GM23338 (cell line): Measurements from ENCODE around the gene MMADHC. TPM values are rescaled to one million over a fixed set of nuclear protein-coding genes. Genes with fewer than 3 reads are reported as not detected.

Experiments used
- ATAC-seq: fragments of 200-7000 bp; cut with Tn5 transposase; 3 replicates; pipeline ENCODE4 v1.9.1; 2020
- DNase-seq: peaks from one replicate; pipeline ENCODE4 v3.0.0-alpha.2; 2015; ENCODE audit warnings: low spot score
- H2AFZ ChIP-seq: fragments of 200-600 bp; sonication (generic); 2 replicates; pipeline ENCODE4 v1.8.0; 2016; ENCODE audit warnings: antibody characterized with exemption, mild to moderate bottlenecking, moderate library complexity
- H3F3A ChIP-seq: fragments of 200-600 bp; sonication (generic); replicated peaks from 2 replicates; pipeline ENCODE4 v1.8.0; 2017; ENCODE audit warnings: antibody characterized with exemption, mixed run types, low read depth
- H3K27ac ChIP-seq: fragments of 200-600 bp; sonication (generic); 2 replicates; pipeline ENCODE4 v1.6.1; 2016; ENCODE audit warnings: low read depth
- H3K27me3 ChIP-seq: fragments of 200-600 bp; sonication (generic); 2 replicates; pipeline ENCODE4 v1.8.0; 2016; ENCODE audit warnings: mild to moderate bottlenecking, mixed run types, moderate library complexity; ENCODE audit not compliant: insufficient read depth
- H3K36me3 ChIP-seq: fragments of 200-600 bp; sonication (generic); 2 replicates; pipeline ENCODE4 v1.8.0; 2016; ENCODE audit warnings: mild to moderate bottlenecking; ENCODE audit not compliant: insufficient read depth
- H3K4me1 ChIP-seq: fragments of 200-600 bp; sonication (generic); 2 replicates; pipeline ENCODE4 v1.8.0; 2016; ENCODE audit warnings: mild to moderate bottlenecking, moderate library complexity; ENCODE audit not compliant: insufficient read depth
- H3K4me2 ChIP-seq: fragments of 200-600 bp; sonication (generic); 2 replicates; pipeline ENCODE4 v1.7.1; 2017; ENCODE audit warnings: mixed run types
- H3K4me3 ChIP-seq: fragments of 200-600 bp; sonication (generic); 2 replicates; pipeline ENCODE4 v1.6.1; 2016; ENCODE audit warnings: mixed run types
- H3K79me2 ChIP-seq: fragments of 200-600 bp; sonication (generic); replicated peaks from 2 replicates; pipeline ENCODE4 v1.8.0; 2017; ENCODE audit warnings: mild to moderate bottlenecking; ENCODE audit not compliant: insufficient read depth
- H3K9me2 ChIP-seq: fragments of 200-600 bp; sonication (generic); 2 replicates; pipeline ENCODE4 v1.8.0; 2017; ENCODE audit not compliant: insufficient read depth
- H4K20me1 ChIP-seq: fragments of 200-600 bp; sonication (generic); replicated peaks from 2 replicates; pipeline ENCODE4 v1.8.0; 2017; ENCODE audit warnings: mild to moderate bottlenecking; ENCODE audit not compliant: insufficient read depth
- H3K27ac Mint-ChIP-seq: 2 replicates; pipeline ENCODE4 v1.8.0; 2020; ENCODE audit warnings: inconsistent platforms, mild to moderate bottlenecking, moderate library complexity, mixed read lengths
- H3K27me3 Mint-ChIP-seq: 3 replicates; pipeline ENCODE4 v1.8.0; 2022; ENCODE audit warnings: low read depth, mild to moderate bottlenecking, moderate library complexity, mixed read lengths, inconsistent platforms; ENCODE audit not compliant: insufficient read depth, poor library complexity
- H3K36me3 Mint-ChIP-seq: 3 replicates; pipeline ENCODE4 v1.8.0; 2021; ENCODE audit warnings: low read depth, mild to moderate bottlenecking, inconsistent platforms, moderate library complexity, mixed read lengths
- H3K4me1 Mint-ChIP-seq: 3 replicates; pipeline ENCODE4 v1.8.0; 2020; ENCODE audit warnings: mild to moderate bottlenecking, inconsistent platforms, mixed read lengths
- H3K4me3 Mint-ChIP-seq: 3 replicates; pipeline ENCODE4 v1.8.0; 2021; ENCODE audit warnings: moderate library complexity, mild to moderate bottlenecking, inconsistent platforms, mixed read lengths
- H3K9me3 Mint-ChIP-seq: 3 replicates; pipeline ENCODE4 v1.8.0; 2020; ENCODE audit warnings: moderate library complexity, mild to moderate bottlenecking, inconsistent platforms, mixed read lengths
- CREB1 ChIP-seq: fragments of 250-450 bp; sonication (Bioruptor Pico); IDR thresholded peaks from 2 replicates; pipeline ENCODE4 v1.5.0; 2020; ENCODE audit warnings: low read depth, mild to moderate bottlenecking, moderate library complexity
- EZH2 ChIP-seq: fragments of 200-600 bp; sonication (generic); IDR thresholded peaks from one replicate; pipeline ENCODE4 v1.8.0; 2017; ENCODE audit warnings: antibody characterized with exemption, mild to moderate bottlenecking, low read depth; ENCODE audit not compliant: unreplicated experiment
- EZH2phosphoT487 ChIP-seq: fragments of 200-600 bp; sonication (generic); IDR thresholded peaks from one replicate; pipeline ENCODE4 v1.8.1; 2018; ENCODE audit warnings: antibody characterized with exemption; ENCODE audit not compliant: unreplicated experiment
- JUNB ChIP-seq: IDR thresholded peaks from one replicate; pipeline ENCODE4 v1.6.1; 2016; ENCODE audit warnings: antibody characterized with exemption; ENCODE audit not compliant: unreplicated experiment
- STAT1 ChIP-seq: IDR thresholded peaks from one replicate; pipeline ENCODE4 v1.6.1; 2016; ENCODE audit warnings: antibody characterized with exemption; ENCODE audit not compliant: unreplicated experiment
- ZNF114 ChIP-seq: fragments of 250-450 bp; sonication (Bioruptor Pico); IDR thresholded peaks from 2 replicates; pipeline ENCODE4 v1.5.0; 2020; ENCODE audit warnings: mild to moderate bottlenecking, moderate library complexity
- ZNF331 ChIP-seq: fragments of 250-450 bp; sonication (Bioruptor Pico); IDR thresholded peaks from 2 replicates; pipeline ENCODE4 v1.5.0; 2020; ENCODE audit warnings: low read depth, mild to moderate bottlenecking, moderate library complexity
- polyA plus RNA-seq: library from polyadenylated mRNA; unstranded; fragments of >200 nt; fragmentation: Nextera tagmentation; extraction: Ambion mirVana; gene quantifications from 2 replicates; pipeline ENCODE4 v1.2.1, GENCODE V29; 2016
- total RNA-seq: library from RNA; depleted of rRNA; stranded (reverse); fragments of >200 nt; shearing (Covaris generic); gene quantifications from 2 replicates; pipeline ENCODE4 v1.2.3, GENCODE V29; 2014
- TF ChIP-seq, protein P1 (sequence below), 2 experiments: fragments of 200-600 bp in 1 of 2; sonication (generic) in 1 of 2; conservative IDR thresholded peaks; 2 replicates each; pipeline versions ENCODE4 v1.5.1 to v1.6.1; 2016 to 2017; ENCODE audit warnings: antibody characterized with exemption in 2 of 2, low read depth in 2 of 2, mild to moderate bottlenecking in 2 of 2, moderate library complexity in 1 of 2
- TF ChIP-seq, protein P2 (sequence below): IDR thresholded peaks from one replicate; pipeline ENCODE4 v1.6.1; 2018; ENCODE audit warnings: antibody characterized with exemption; ENCODE audit not compliant: unreplicated experiment
- TF ChIP-seq, protein P3 (sequence below): fragments of 250-450 bp; sonication (Bioruptor Pico); IDR thresholded peaks from 2 replicates; pipeline ENCODE4 v1.5.0; 2020; ENCODE audit warnings: mild to moderate bottlenecking, moderate library complexity

The MMADHC gene
- total and polyA plus RNA-seq, 2 experiments from 2014 or later = 135 to 163 TPM

DNA sequence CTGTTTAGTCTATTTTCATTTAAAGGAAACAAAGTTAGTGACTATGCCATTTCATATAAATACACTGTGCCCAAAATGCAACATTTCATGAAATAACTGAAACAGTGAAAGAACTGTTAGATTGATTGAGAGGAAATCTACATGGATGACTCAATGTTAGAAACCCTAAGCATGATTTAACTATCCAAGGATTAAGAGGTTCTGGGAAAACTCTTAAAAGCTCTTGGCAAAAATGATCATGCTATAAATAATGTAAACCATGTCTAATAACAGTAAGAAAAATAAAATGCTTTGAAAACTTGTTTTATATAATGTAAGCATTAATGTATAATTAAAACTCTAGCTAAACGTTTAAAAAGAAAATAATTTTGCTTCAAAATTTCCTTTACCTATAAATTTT, 23.5 kb downstream of the MMADHC start:
- H3K4me3 ChIP-seq = no peak overlapping the region
- no peaks in the 10 kb centered on the region for H3K79me2 ChIP-seq
- no peaks in the 10 kb centered on the region for H3K9me2 ChIP-seq
- Mint-ChIP-seq H3K36me3 (peaks cover 13% of the 10 kb centered on the region), H3K9me3 (no peaks in the 10 kb centered on the region), H3K27me3 (peaks cover 3% of the 10 kb centered on the region), H3K4me1 (no peaks in the 10 kb centered on the region), H3K27ac (no peak overlapping the region), H3K4me3 (no peak overlapping the region)
- no peak overlapping the region for H2AFZ ChIP-seq
- no peak for DNase-seq
- TF ChIP-seq, protein P1, sequence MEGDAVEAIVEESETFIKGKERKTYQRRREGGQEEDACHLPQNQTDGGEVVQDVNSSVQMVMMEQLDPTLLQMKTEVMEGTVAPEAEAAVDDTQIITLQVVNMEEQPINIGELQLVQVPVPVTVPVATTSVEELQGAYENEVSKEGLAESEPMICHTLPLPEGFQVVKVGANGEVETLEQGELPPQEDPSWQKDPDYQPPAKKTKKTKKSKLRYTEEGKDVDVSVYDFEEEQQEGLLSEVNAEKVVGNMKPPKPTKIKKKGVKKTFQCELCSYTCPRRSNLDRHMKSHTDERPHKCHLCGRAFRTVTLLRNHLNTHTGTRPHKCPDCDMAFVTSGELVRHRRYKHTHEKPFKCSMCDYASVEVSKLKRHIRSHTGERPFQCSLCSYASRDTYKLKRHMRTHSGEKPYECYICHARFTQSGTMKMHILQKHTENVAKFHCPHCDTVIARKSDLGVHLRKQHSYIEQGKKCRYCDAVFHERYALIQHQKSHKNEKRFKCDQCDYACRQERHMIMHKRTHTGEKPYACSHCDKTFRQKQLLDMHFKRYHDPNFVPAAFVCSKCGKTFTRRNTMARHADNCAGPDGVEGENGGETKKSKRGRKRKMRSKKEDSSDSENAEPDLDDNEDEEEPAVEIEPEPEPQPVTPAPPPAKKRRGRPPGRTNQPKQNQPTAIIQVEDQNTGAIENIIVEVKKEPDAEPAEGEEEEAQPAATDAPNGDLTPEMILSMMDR (conservative IDR thresholded peaks at IDR 0.05; ENCODE audit: low read depth in 2 of 2) = no peak
- H3K36me3 ChIP-seq = peaks cover 9% of the 10 kb centered on the region; the same call in 1 of the 2 replicates
- ATAC-seq = no peak
- H3K4me1 ChIP-seq = no peaks in the 10 kb centered on the region
- no peak overlapping the region for H3K4me2 ChIP-seq
- H4K20me1 ChIP-seq = no peaks in the 10 kb centered on the region
- no peak overlapping the region for H3K27ac ChIP-seq
- H3K27me3 ChIP-seq = no peaks in the 10 kb centered on the region
- H3F3A ChIP-seq = no peaks in the 10 kb centered on the region

DNA sequence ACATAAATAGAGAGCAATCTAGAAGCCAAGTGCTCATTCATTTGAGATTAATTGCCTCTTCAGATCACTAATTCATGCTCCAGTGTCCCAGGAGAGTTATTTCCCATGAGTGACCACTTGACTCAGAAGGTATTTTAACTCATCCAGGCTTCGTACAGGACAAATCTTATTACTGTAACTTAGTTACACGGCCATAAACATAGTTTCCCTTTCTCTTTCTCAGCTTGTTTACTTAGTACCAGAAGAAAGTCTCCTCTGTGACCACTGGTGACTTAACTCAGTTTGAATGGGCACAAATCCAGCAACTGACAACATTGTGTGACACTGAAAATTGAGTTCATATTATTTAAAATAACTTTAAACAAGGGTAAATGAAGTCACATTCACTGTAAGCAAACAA, 25.3 kb downstream of the MMADHC start:
- Histone ChIP-seq H3K27me3 (no peaks in the 10 kb centered on the region), H3K4me3 (no peak overlapping the region), H2AFZ (no peak overlapping the region), H3F3A (no peaks in the 10 kb centered on the region), H3K9me2 (no peaks in the 10 kb centered on the region), H3K79me2 (no peaks in the 10 kb centered on the region), H3K4me1 (no peaks in the 10 kb centered on the region), H4K20me1 (no peaks in the 10 kb centered on the region), H3K27ac (no peak overlapping the region), H3K4me2 (no peak overlapping the region), H3K36me3 (no peaks in the 10 kb centered on the region)
- Mint-ChIP-seq H3K36me3 (no peaks in the 10 kb centered on the region), H3K4me3 (no peak overlapping the region), H3K4me1 (no peaks in the 10 kb centered on the region), H3K27ac (no peak overlapping the region), H3K9me3 (no peaks in the 10 kb centered on the region), H3K27me3 (peaks cover 3% of the 10 kb centered on the region)
- DNase-seq = no peak
- ATAC-seq = no peak
- TF ChIP-seq EZH2 (no peak), CREB1 (CRISPR knock-in tag) (no peak), ZNF331 (CRISPR knock-in tag) (no peak), STAT1 (no peak), EZH2phosphoT487 (no peak), JUNB (no peak), ZNF114 (CRISPR knock-in tag) (no peak)
- TF ChIP-seq, protein P2, sequence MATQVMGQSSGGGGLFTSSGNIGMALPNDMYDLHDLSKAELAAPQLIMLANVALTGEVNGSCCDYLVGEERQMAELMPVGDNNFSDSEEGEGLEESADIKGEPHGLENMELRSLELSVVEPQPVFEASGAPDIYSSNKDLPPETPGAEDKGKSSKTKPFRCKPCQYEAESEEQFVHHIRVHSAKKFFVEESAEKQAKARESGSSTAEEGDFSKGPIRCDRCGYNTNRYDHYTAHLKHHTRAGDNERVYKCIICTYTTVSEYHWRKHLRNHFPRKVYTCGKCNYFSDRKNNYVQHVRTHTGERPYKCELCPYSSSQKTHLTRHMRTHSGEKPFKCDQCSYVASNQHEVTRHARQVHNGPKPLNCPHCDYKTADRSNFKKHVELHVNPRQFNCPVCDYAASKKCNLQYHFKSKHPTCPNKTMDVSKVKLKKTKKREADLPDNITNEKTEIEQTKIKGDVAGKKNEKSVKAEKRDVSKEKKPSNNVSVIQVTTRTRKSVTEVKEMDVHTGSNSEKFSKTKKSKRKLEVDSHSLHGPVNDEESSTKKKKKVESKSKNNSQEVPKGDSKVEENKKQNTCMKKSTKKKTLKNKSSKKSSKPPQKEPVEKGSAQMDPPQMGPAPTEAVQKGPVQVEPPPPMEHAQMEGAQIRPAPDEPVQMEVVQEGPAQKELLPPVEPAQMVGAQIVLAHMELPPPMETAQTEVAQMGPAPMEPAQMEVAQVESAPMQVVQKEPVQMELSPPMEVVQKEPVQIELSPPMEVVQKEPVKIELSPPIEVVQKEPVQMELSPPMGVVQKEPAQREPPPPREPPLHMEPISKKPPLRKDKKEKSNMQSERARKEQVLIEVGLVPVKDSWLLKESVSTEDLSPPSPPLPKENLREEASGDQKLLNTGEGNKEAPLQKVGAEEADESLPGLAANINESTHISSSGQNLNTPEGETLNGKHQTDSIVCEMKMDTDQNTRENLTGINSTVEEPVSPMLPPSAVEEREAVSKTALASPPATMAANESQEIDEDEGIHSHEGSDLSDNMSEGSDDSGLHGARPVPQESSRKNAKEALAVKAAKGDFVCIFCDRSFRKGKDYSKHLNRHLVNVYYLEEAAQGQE = no peak
- TF ChIP-seq, protein P3, sequence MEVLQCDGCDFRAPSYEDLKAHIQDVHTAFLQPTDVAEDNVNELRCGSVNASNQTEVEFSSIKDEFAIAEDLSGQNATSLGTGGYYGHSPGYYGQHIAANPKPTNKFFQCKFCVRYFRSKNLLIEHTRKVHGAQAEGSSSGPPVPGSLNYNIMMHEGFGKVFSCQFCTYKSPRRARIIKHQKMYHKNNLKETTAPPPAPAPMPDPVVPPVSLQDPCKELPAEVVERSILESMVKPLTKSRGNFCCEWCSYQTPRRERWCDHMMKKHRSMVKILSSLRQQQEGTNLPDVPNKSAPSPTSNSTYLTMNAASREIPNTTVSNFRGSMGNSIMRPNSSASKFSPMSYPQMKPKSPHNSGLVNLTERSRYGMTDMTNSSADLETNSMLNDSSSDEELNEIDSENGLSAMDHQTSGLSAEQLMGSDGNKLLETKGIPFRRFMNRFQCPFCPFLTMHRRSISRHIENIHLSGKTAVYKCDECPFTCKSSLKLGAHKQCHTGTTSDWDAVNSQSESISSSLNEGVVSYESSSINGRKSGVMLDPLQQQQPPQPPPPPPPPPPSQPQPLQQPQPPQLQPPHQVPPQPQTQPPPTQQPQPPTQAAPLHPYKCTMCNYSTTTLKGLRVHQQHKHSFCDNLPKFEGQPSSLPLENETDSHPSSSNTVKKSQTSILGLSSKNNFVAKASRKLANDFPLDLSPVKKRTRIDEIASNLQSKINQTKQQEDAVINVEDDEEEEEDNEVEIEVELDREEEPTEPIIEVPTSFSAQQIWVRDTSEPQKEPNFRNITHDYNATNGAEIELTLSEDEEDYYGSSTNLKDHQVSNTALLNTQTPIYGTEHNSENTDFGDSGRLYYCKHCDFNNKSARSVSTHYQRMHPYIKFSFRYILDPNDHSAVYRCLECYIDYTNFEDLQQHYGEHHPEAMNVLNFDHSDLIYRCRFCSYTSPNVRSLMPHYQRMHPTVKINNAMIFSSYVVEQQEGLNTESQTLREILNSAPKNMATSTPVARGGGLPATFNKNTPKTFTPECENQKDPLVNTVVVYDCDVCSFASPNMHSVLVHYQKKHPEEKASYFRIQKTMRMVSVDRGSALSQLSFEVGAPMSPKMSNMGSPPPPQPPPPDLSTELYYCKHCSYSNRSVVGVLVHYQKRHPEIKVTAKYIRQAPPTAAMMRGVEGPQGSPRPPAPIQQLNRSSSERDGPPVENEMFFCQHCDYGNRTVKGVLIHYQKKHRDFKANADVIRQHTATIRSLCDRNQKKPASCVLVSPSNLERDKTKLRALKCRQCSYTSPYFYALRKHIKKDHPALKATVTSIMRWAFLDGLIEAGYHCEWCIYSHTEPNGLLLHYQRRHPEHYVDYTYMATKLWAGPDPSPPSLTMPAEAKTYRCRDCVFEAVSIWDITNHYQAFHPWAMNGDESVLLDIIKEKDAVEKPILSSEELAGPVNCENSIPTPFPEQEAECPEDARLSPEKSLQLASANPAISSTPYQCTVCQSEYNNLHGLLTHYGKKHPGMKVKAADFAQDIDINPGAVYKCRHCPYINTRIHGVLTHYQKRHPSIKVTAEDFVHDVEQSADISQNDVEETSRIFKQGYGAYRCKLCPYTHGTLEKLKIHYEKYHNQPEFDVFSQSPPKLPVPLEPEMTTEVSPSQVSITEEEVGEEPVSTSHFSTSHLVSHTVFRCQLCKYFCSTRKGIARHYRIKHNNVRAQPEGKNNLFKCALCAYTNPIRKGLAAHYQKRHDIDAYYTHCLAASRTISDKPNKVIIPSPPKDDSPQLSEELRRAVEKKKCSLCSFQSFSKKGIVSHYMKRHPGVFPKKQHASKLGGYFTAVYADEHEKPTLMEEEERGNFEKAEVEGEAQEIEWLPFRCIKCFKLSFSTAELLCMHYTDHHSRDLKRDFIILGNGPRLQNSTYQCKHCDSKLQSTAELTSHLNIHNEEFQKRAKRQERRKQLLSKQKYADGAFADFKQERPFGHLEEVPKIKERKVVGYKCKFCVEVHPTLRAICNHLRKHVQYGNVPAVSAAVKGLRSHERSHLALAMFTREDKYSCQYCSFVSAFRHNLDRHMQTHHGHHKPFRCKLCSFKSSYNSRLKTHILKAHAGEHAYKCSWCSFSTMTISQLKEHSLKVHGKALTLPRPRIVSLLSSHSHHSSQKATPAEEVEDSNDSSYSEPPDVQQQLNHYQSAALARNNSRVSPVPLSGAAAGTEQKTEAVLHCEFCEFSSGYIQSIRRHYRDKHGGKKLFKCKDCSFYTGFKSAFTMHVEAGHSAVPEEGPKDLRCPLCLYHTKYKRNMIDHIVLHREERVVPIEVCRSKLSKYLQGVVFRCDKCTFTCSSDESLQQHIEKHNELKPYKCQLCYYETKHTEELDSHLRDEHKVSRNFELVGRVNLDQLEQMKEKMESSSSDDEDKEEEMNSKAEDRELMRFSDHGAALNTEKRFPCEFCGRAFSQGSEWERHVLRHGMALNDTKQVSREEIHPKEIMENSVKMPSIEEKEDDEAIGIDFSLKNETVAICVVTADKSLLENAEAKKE (CRISPR knock-in tag) = no peak
